Mucosa of rectum (tissue), 2 donors: ENCODE measurements around the gene RFTN2.

Experiments used
- H3K27ac ChIP-seq, 2 donors: one replicate each; pipeline ENCODE4 v1.7.0; 2013; ENCODE audit warnings: inconsistent platforms in 2 of 2, low read depth in 2 of 2, low read length in 2 of 2
- H3K27me3 ChIP-seq, 2 donors: one replicate each; pipeline ENCODE4 v1.7.0; 2013; ENCODE audit warnings: low read length in 2 of 2; ENCODE audit not compliant: control insufficient read depth in 2 of 2, insufficient read depth in 2 of 2
- H3K36me3 ChIP-seq, 2 donors: one replicate each; pipeline ENCODE4 v1.7.0; 2013; ENCODE audit warnings: low read length in 2 of 2; ENCODE audit not compliant: control insufficient read depth in 2 of 2, insufficient read depth in 2 of 2
- H3K4me1 ChIP-seq, 2 donors: one replicate each; pipeline ENCODE4 v1.7.0; 2013; ENCODE audit warnings: low read length in 2 of 2, mild to moderate bottlenecking in 1 of 2; ENCODE audit not compliant: control insufficient read depth in 2 of 2, insufficient read depth in 2 of 2
- H3K4me3 ChIP-seq, 2 donors: one replicate each; pipeline ENCODE4 v1.7.0; 2013; ENCODE audit warnings: low read length in 2 of 2
- H3K9ac ChIP-seq, 2 donors: one replicate each; pipeline ENCODE4 v1.7.0; 2013; ENCODE audit warnings: low read length in 2 of 2, low read depth in 1 of 2, mild to moderate bottlenecking in 1 of 2
- H3K9me3 ChIP-seq, 2 donors: one replicate each; pipeline ENCODE4 v1.7.0; 2013; ENCODE audit warnings: low read length in 2 of 2; ENCODE audit not compliant: control insufficient read depth in 2 of 2
- donor health status: healthy.
- donor health status: Normal muscosa, but diverticular disease.

The RFTN2 gene

GRCh38 chr2:197677056-197677455 is 1.7 kb upstream of the RFTN2 start:
- Histone ChIP-seq H3K4me1 (no peaks in the 10 kb centered on the region), H3K27ac (no peak overlapping the region), H3K9ac (no peak overlapping the region), H3K4me3 (no peak overlapping the region), H3K27me3 (no peaks in the 10 kb centered on the region), H3K9me3 (no peaks in the 10 kb centered on the region), H3K36me3 (no peaks in the 10 kb centered on the region)

- Histone ChIP-seq H3K27me3 (no peaks in the 10 kb centered on the region), H3K9ac (peak overlapping the region; percentile 15 to 19), H3K36me3 (no peaks in the 10 kb centered on the region), H3K4me1 (no peaks in the 10 kb centered on the region), H3K4me3 (peak overlapping the region; percentile 53 to 63), H3K9me3 (no peaks in the 10 kb centered on the region), H3K27ac (peak overlapping the region in 1 of 2 donors; percentile 12)
Observed at GRCh38 chr2:197675711-197676188, 363 bp upstream of the RFTN2 start.

GRCh38 chr2:197674591-197674990 is 796 bp downstream of the RFTN2 start:
- no peaks in the 10 kb centered on the region for H3K9me3 ChIP-seq
- H3K9ac ChIP-seq, result no peak overlapping the region
- H3K27ac ChIP-seq, result no peak overlapping the region
- H3K27me3 ChIP-seq, result no peaks in the 10 kb centered on the region
- H3K4me1 ChIP-seq, result no peaks in the 10 kb centered on the region
- no peaks in the 10 kb centered on the region for H3K36me3 ChIP-seq
- H3K4me3 ChIP-seq, result peak overlapping the region; percentile 25 to 63

GRCh38 chr2:197674060-197674459 is 1.3 kb downstream of the RFTN2 start:
- no peak overlapping the region for H3K27ac ChIP-seq
- no peak overlapping the region for H3K9ac ChIP-seq

GRCh38 chr2:197673606-197674005 is 1.8 kb downstream of the RFTN2 start:
- H3K9ac ChIP-seq, result no peak overlapping the region
- H3K4me3 ChIP-seq, result peak overlapping the region in 1 of 2 donors; percentile 28
- no peaks in the 10 kb centered on the region for H3K9me3 ChIP-seq
- H3K27me3 ChIP-seq, result no peaks in the 10 kb centered on the region
- H3K27ac ChIP-seq, result no peak overlapping the region
- no peaks in the 10 kb centered on the region for H3K36me3 ChIP-seq
- no peaks in the 10 kb centered on the region for H3K4me1 ChIP-seq

More at GRCh38 chr2:197674060-197674459, 1.3 kb downstream of the RFTN2 start:
- Histone ChIP-seq H3K4me1 (no peaks in the 10 kb centered on the region), H3K27me3 (no peaks in the 10 kb centered on the region), H3K9me3 (no peaks in the 10 kb centered on the region), H3K4me3 (no peak overlapping the region), H3K36me3 (no peaks in the 10 kb centered on the region)

GRCh38 chr2:197673106-197673505 is 2.3 kb downstream of the RFTN2 start:
- Histone ChIP-seq H3K4me3 (peak overlapping the region in 1 of 2 donors; percentile 28), H3K4me1 (no peaks in the 10 kb centered on the region), H3K36me3 (no peaks in the 10 kb centered on the region), H3K27me3 (no peaks in the 10 kb centered on the region), H3K9ac (no peak overlapping the region), H3K27ac (no peak overlapping the region), H3K9me3 (no peaks in the 10 kb centered on the region)

GRCh38 chr2:197672371-197672893 is 3.0 kb downstream of the RFTN2 start:
- no peaks in the 10 kb centered on the region for H3K4me1 ChIP-seq
- H3K36me3 ChIP-seq, result no peaks in the 10 kb centered on the region
- no peak overlapping the region for H3K27ac ChIP-seq
- no peak overlapping the region for H3K4me3 ChIP-seq
- no peaks in the 10 kb centered on the region for H3K27me3 ChIP-seq
- no peaks in the 10 kb centered on the region for H3K9me3 ChIP-seq
- no peak overlapping the region for H3K9ac ChIP-seq

GRCh38 chr2:197669077-197669476 is 6.3 kb downstream of the RFTN2 start:
- Histone ChIP-seq H3K27ac (no peak overlapping the region), H3K9me3 (peaks cover 0 to 3% of the 10 kb centered on the region in 2 donors), H3K27me3 (no peaks in the 10 kb centered on the region), H3K4me1 (no peaks in the 10 kb centered on the region), H3K4me3 (no peak overlapping the region), H3K9ac (no peak overlapping the region), H3K36me3 (no peaks in the 10 kb centered on the region)

GRCh38 chr2:197668296-197668695 is 7.1 kb downstream of the RFTN2 start:
- H3K36me3 ChIP-seq, result no peaks in the 10 kb centered on the region
- no peaks in the 10 kb centered on the region for H3K27me3 ChIP-seq
- H3K4me1 ChIP-seq, result no peaks in the 10 kb centered on the region
- peaks cover 0 to 3% of the 10 kb centered on the region in 2 donors for H3K9me3 ChIP-seq
- H3K9ac ChIP-seq, result no peak overlapping the region
- H3K27ac ChIP-seq, result no peak overlapping the region
- H3K4me3 ChIP-seq, result no peak overlapping the region

- Histone ChIP-seq H3K36me3 (no peaks in the 10 kb centered on the region), H3K4me1 (no peaks in the 10 kb centered on the region)
Observed at GRCh38 chr2:197666277-197666676, 9.1 kb downstream of the RFTN2 start.

More at GRCh38 chr2:197666277-197666676, 9.1 kb downstream of the RFTN2 start:
- peaks cover 0 to 3% of the 10 kb centered on the region in 2 donors for H3K9me3 ChIP-seq
- H3K9ac ChIP-seq, result no peak overlapping the region
- H3K27ac ChIP-seq, result no peak overlapping the region
- no peak overlapping the region for H3K4me3 ChIP-seq
- no peaks in the 10 kb centered on the region for H3K27me3 ChIP-seq
